ENCODE results near the gene GEMIN5.
"Not testable (repeated sequence)": the region's sequence is repeated elsewhere in the genome, so short reads cannot be mapped to it uniquely, and the experiment has no call there.

The GEMIN5 gene

DNA sequence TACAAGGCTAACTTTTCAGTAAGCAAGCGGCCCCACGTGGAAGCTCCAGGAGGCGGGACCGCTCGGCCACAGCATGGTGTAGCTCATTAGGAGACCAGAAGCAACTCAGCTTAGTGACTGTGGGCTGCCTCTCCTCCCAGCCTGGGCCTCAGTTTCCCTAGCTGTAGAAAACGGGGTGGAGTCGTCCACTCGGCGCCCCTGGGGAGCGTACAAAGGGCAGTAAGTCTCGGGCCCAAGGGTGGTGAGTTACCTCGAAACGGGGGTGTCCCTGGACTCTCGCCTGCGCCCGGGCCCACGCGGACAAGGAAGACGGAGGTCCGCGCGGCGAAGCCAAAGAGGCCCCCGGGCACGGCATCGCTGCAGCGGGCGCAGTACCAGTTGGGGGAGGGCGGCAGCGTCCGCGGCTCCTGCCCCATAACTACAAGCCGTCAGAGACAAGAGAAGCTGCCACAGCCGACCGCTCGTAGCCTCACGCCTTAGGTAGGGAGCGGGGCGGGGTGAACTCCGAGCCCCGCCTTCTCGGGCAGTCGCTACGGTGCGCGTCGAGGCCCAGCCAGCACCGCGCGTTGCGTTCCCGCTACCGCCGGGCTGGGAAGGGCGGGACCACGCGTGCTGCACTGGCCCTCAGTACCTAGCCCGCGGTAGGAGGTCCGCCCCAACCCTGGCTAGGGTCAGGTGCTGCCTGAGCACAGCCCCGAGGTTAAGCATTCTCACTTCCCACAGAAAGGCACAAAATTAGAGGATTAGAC is at the start of gene GEMIN5:
TSS of gene GEMIN5 (minus strand) at position 494 of the 749 bp plus-strand sequence. CDS start at position 416, 78 bp downstream.
- DNase-seq (ENCODE audit: insufficient read length, low spot score) = peak; percentile 75
- FAIRE-seq = no peak
- TF ChIP-seq POLR2A (IDR thresholded peaks at IDR 0.05; ENCODE audit: low read depth, low read length) = peak; percentile 61

GRCh38 chr5:154986151-154986550 is 48.1 kb upstream of the GEMIN5 start:
- no peak for TF ChIP-seq POLR2A (IDR thresholded peaks at IDR 0.05; ENCODE audit: low read depth, low read length)
- no peak for DNase-seq (ENCODE audit: insufficient read length, low spot score)
- FAIRE-seq = no peak

GRCh38 chr5:154984946-154985516 is 47.0 kb upstream of the GEMIN5 start:
- no peak for FAIRE-seq
- DNase-seq (ENCODE audit: insufficient read length, low spot score) = no peak
- TF ChIP-seq POLR2A (IDR thresholded peaks at IDR 0.05; ENCODE audit: low read depth, low read length) = no peak

DNA sequence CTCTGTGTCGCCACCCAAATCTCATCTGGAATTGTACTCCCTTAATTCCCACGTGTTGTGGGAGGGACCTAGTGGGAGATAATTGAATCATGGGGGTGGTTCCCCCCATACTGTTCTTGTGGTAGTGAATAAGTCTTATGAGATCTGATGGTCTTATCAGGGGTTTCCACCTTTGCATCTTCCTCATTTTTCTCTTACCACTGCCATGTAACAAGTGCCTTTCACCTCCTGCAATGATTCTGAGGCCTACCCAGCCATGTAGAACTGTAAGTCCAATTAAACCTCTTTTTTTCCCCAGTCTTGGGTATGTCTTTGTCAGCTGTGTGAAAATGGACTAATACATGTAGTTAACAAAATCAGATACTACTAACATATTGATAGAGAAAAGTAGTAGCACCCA is 40.3 kb upstream of the GEMIN5 start:
- not testable (repeated sequence) for FAIRE-seq; DNase-seq (ENCODE audit: insufficient read length, low spot score)

DNA sequence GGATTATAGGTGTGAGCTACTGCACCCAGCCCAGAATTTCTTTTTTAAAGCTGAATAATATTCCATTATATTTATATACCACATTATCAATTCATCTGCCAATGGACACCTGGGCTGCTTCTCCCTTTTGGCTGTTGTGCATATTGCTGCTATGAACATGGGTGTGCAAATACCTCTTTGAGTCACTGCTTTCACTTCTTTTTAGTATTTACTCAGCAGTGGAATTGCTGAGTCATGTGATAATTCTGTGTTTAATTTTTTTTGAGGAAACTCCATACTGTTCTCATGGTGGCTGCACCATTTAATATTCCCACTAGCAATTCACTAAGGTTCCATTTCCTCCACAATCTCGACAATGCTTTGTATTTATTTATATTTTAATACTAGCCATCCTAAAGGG is 39.4 kb upstream of the GEMIN5 start:
- no peak for TF ChIP-seq POLR2A (IDR thresholded peaks at IDR 0.05; ENCODE audit: low read depth, low read length)
- no peak for DNase-seq (ENCODE audit: insufficient read length, low spot score)

GRCh38 chr5:154976082-154976481 is 38.1 kb upstream of the GEMIN5 start:
- not testable (repeated sequence) for FAIRE-seq; DNase-seq (ENCODE audit: insufficient read length, low spot score)

More for the DNA sequence above, 39.4 kb upstream of the GEMIN5 start:
- FAIRE-seq = no peak

DNA sequence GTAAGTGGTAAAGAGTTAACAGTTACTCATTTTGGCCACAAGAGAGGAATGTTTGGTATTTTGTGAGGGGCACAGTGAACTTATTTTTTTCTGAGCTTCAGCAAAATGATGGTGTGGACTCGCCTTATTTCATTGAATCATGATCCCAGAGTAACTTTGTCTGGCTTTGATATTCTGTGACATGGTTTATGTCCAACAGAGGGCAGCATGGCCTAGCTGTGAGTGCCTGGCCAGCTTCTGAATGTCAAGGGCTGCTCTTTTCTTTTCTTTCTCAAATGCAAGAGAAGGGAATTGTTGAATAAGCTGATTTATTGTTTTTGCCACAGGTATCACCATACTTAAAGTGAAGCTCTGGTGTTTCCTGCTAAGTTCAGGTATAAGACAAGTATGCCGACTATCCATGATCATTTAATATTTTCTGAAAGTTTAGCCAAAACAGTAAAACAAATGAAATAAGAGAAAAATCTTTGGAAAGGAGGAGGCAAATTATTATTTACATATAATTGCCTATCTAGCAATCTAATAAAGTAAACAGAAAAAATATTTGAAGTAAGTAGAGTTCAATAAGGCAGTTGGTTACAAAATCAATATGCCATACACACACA is 34.6 kb upstream of the GEMIN5 start:
- DNase-seq (ENCODE audit: insufficient read length, low spot score) (no peak), FAIRE-seq (peak; percentile 15)
- no peak for TF ChIP-seq POLR2A (IDR thresholded peaks at IDR 0.05; ENCODE audit: low read depth, low read length)

- FAIRE-seq (no peak), DNase-seq (ENCODE audit: insufficient read length, low spot score) (no peak)
- no peak for TF ChIP-seq POLR2A (IDR thresholded peaks at IDR 0.05; ENCODE audit: low read depth, low read length)
These were observed 33.5 kb upstream of the GEMIN5 start for GRCh38 chr5:154971501-154971900.

DNA sequence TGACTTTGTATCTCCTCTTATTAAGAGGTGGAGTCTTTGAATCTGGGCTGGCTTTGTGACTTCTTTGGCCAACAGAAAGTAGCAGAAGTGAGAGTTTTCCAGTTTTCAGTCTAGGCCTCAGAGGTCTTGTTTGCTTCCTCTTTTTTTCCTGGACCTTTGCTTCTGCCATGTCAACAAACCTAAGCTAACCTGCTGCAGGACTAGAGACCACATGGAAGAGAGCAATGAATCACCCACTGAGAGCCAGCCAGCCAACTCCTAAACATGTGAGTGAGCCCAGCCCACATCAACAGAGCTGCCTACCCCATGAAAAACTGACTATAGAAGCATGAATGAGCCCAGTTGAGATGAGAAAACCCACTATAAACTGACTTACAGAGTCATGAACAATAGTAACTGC is 32.7 kb upstream of the GEMIN5 start:
- FAIRE-seq = peak; percentile 30
- no peak for TF ChIP-seq POLR2A (IDR thresholded peaks at IDR 0.05; ENCODE audit: low read depth, low read length)
- DNase-seq (ENCODE audit: insufficient read length, low spot score) = no peak

GRCh38 chr5:154968953-154969352 is 30.9 kb upstream of the GEMIN5 start:
- DNase-seq (ENCODE audit: insufficient read length, low spot score) = no peak
- no peak for TF ChIP-seq POLR2A (IDR thresholded peaks at IDR 0.05; ENCODE audit: low read depth, low read length)
- no peak for FAIRE-seq

GRCh38 chr5:154967421-154968024 is 29.5 kb upstream of the GEMIN5 start:
- DNase-seq (ENCODE audit: insufficient read length, low spot score) = no peak
- FAIRE-seq = no peak
- TF ChIP-seq POLR2A (IDR thresholded peaks at IDR 0.05; ENCODE audit: low read depth, low read length) = no peak

GRCh38 chr5:154966874-154967273 is 28.9 kb upstream of the GEMIN5 start:
- FAIRE-seq = no peak
- DNase-seq (ENCODE audit: insufficient read length, low spot score) = no peak
- TF ChIP-seq POLR2A (IDR thresholded peaks at IDR 0.05; ENCODE audit: low read depth, low read length) = no peak

DNA sequence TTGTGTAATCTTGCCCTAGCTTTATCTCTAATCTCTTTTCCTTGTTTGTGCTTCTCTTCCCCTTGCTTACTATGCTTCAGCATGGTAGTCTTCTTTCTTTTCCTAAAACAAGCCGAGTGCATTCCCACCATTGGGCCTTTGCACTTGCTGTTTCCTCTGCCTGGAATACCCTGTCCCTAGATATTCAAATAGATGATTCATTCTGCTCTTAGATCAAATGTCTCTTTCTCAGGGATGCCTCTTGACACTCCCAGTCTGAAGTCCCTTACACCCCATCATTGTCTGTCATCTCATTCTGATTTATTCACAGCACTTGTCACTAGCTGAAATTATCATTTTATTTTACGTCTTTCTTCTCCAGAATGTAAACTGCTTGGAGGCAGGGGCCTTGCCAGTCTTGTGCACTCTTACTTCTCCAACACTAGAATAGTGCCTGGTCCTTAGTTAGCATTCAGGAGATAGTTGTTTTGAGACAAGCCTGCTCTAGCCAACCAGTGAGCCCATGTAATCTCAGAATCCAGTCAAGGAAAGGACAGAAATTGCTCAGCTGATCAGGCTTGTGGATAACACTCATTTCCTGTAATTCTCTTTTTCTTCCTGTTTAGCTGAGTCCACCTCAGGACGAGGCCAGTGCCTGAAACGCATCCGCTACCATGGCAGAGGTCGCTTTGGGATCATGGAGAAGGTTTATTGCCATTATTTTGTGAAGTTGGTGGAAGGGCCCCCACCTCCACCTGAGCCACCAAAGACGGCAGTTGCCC is 28.2 kb upstream of the GEMIN5 start:
- DNase-seq (ENCODE audit: insufficient read length, low spot score) (no peak), FAIRE-seq (no peak)
- no peak for TF ChIP-seq POLR2A (IDR thresholded peaks at IDR 0.05; ENCODE audit: low read depth, low read length)

DNA sequence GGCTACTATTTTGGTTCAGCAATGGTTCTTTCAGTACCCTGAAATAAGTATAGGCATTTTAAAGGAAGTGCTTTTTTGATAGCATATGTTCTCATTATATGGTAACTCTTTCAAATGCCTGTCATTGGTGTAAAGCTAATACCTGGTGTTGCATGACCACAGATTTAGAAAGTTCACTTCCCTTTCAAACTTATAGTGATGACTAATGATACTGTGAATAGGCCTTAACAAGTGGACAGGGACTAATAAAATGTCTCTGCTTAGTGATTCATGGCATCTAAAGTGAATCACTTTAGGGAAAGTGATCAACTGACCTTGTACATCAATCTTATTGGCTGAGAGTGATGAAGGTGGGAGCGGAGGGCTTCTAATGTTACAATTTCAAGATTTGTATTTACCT is 24.5 kb upstream of the GEMIN5 start:
- TF ChIP-seq POLR2A (IDR thresholded peaks at IDR 0.05; ENCODE audit: low read depth, low read length) = no peak
- peak; percentile 23 for DNase-seq (ENCODE audit: insufficient read length, low spot score)
- FAIRE-seq = peak; percentile 80
